ENCODE measurements around the gene CKS2. TPM values are rescaled to one million over a fixed set of nuclear protein-coding genes. Genes with fewer than 3 reads are reported as not detected.

Gene CKS2
- total RNA-seq (2022; extraction: Qiagen RNA extraction; ENCODE audit: low read depth): 332 to 511 TPM (median 377 TPM) in 5 replicates

DNA sequence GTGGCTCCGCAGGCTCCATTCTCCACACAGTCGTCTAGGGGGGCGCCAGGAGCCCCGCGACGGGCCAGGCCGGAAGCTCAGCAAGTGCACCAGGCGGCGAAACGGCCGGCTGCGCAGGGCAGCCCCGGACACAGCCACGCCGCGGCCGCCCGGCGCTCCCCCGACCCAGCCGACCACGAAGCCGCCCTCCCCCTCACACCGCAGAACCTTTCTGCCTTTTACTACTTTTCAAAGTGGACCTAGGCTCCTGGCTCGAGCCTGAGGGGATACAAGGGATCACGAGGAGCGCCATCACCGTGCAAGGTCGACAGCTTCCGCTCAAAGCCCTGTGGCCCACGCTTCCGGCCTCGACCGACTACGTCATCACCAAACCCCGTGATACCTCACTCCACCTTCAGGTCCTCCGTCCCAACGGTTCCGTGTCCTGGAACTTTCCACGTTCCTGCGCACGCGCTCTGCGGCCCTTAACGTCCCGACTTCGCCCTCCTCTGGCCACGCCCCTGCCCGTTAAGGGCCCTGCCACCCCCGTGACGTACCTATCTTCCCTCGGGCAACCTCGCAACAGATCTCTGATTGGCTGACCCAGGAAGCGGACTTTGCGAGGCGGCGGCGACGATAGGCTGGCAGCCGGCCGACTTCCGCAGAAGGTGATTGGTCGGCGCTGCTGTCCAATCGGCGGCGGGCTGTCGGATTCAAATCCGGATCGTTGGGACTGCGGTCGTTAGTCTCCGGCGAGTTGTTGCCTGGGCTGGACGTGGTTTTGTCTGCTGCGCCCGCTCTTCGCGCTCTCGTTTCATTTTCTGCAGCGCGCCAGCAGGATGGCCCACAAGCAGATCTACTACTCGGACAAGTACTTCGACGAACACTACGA lies at the start of gene CKS2:
CKS2 (plus strand) TSS at position 721 of the 871 bp plus-strand sequence; CDS start at position 819, 98 bp downstream.

DNA sequence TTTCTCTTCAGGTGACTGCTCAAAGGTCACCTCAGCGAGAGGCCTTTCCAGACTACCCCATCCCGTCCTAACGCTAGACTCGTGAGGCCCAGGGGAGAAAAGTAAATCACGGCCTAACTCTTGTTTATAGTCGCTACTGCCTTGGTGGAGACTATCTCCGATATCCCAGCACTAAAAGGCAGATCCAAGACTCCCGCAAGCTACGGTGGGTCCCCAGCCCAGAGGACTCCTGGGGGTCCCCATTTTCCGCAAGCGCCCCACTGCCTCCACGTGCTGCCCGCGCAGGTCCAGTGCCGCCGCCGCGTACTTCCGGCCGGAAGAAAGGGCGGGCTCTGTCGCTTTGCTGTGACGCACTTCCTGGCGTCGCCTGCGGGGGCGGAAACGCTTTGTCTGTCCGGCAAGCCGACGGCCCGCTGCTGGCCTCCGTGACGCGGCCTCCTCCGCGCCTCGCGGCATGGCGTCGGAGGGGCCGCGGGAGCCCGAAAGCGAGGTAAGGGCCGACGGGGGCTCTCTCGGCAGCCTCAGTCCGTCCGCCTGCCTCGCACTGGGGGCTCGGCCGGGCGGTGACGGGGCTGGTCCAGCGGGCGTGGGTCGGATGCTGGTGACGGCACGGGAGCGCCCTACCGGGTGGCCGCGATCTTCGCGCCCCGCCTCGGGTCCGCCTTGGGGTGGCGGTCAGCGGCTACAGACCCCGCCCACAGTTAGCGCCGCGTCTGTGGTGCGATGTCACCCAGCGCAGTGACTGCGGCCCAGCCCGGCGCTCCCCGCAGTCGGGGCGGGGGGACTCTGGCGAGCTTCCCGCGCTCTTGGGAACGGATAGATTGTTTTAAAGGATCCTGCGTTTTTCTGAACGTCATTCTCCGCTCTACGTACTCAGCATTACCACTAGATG lies 7.4 kb downstream of the CKS2 start, which contains the start of gene SECISBP2:
SECISBP2 (plus strand) TSS at position 378 of the 892 bp plus-strand sequence; CDS start at position 455, 77 bp downstream.

Other genes starting within 250 kb of the CKS2 start
- gene SHC3, start 132.4 kb upstream of the CKS2 start, total RNA-seq (2022; extraction: Qiagen RNA extraction; ENCODE audit: low read depth): 0.36 to 0.58 TPM (median 0.47 TPM) in 5 replicates
- 17.7 to 22.5 TPM (median 20.4 TPM) in 5 replicates for gene SECISBP2, start 7.3 kb downstream of the CKS2 start, total RNA-seq (2022; extraction: Qiagen RNA extraction; ENCODE audit: low read depth)
- 3.7 to 10.0 TPM (median 5.8 TPM) in 5 replicates for gene SEMA4D, start 186.9 kb downstream of the CKS2 start, total RNA-seq (2022; extraction: Qiagen RNA extraction; ENCODE audit: low read depth)